Neural progenitor cell (in vitro differentiated cells): Measurements from ENCODE around the gene CENPP. TPM values are rescaled to one million over a fixed set of nuclear protein-coding genes. Genes with fewer than 3 reads are reported as not detected.

Experiments
- DNase-seq: peaks from one replicate; pipeline ENCODE4 v3.0.0-alpha.2; 2016; ENCODE audit warnings: low spot score
- H2AFZ ChIP-seq: fragments of 200-600 bp; sonication (generic); replicated peaks from 2 replicates; pipeline ENCODE4 v1.6.1; 2016; ENCODE audit warnings: antibody characterized with exemption
- H3F3A ChIP-seq: fragments of 200-600 bp; sonication (generic); 2 replicates; pipeline ENCODE4 v1.6.1; 2016; ENCODE audit warnings: antibody characterized with exemption, low read depth
- H3K27ac ChIP-seq: fragments of 200-600 bp; sonication (generic); 2 replicates; pipeline ENCODE4 v1.5.1; 2016; ENCODE audit warnings: mild to moderate bottlenecking
- H3K27me3 ChIP-seq: fragments of 200-600 bp; sonication (generic); 2 replicates; pipeline ENCODE4 v1.6.1; 2016; ENCODE audit warnings: mild to moderate bottlenecking, moderate library complexity
- H3K36me3 ChIP-seq: fragments of 200-600 bp; sonication (generic); 2 replicates; pipeline ENCODE4 v1.5.1; 2016
- H3K4me1 ChIP-seq: fragments of 200-600 bp; sonication (generic); 2 replicates; pipeline ENCODE4 v1.6.1; 2016; ENCODE audit warnings: mixed run types
- H3K4me2 ChIP-seq: fragments of 200-600 bp; sonication (generic); 2 replicates; pipeline ENCODE4 v1.6.1; 2016
- H3K4me3 ChIP-seq: fragments of 200-600 bp; sonication (generic); 2 replicates; pipeline ENCODE4 v1.5.1; 2016
- H3K79me2 ChIP-seq: fragments of 200-600 bp; sonication (generic); 2 replicates; pipeline ENCODE4 v1.6.1; 2016; ENCODE audit warnings: low read depth
- H3K9ac ChIP-seq: fragments of 200-600 bp; sonication (generic); 2 replicates; pipeline ENCODE4 v1.6.1; 2016
- H3K9me3 ChIP-seq: fragments of 200-600 bp; sonication (generic); 2 replicates; pipeline ENCODE4 v1.5.1; 2016; ENCODE audit warnings: low read depth
- H4K20me1 ChIP-seq: fragments of 200-600 bp; sonication (generic); 2 replicates; pipeline ENCODE4 v1.6.1; 2016; ENCODE audit warnings: low read depth
- H3K27ac Mint-ChIP-seq: 3 replicates; pipeline ENCODE4 v1.8.0; 2021; ENCODE audit warnings: mixed read lengths
- H3K27me3 Mint-ChIP-seq: 2 replicates; pipeline ENCODE4 v1.8.0; 2022; ENCODE audit warnings: low read depth, mild to moderate bottlenecking, inconsistent platforms, moderate library complexity, mixed read lengths; ENCODE audit not compliant: insufficient read depth
- H3K36me3 Mint-ChIP-seq: 3 replicates; pipeline ENCODE4 v1.8.0; 2021; ENCODE audit warnings: mixed read lengths
- H3K4me1 Mint-ChIP-seq: 3 replicates; pipeline ENCODE4 v1.8.0; 2021; ENCODE audit warnings: mixed read lengths
- H3K4me3 Mint-ChIP-seq: 3 replicates; pipeline ENCODE4 v1.8.0; 2021; ENCODE audit warnings: mild to moderate bottlenecking, moderate library complexity, mixed read lengths
- H3K9me3 Mint-ChIP-seq: 3 replicates; pipeline ENCODE4 v1.8.0; 2020; ENCODE audit warnings: mixed read lengths
- EZH2 ChIP-seq: fragments of 200-600 bp; sonication (generic); IDR thresholded peaks from 2 replicates; pipeline ENCODE4 v1.6.1; 2017; ENCODE audit warnings: antibody characterized with exemption, mild to moderate bottlenecking, moderate library complexity
- EZH2phosphoT487 ChIP-seq: fragments of 200-600 bp; sonication (generic); IDR thresholded peaks from 2 replicates; pipeline ENCODE4 v1.6.1; 2017; ENCODE audit warnings: antibody characterized with exemption
- total RNA-seq: library from RNA; depleted of rRNA; stranded (reverse); fragments of >200 nt; gene quantifications from 2 replicates; pipeline ENCODE4 v1.2.3, GENCODE V29; 2015; ENCODE audit warnings: low replicate concordance
- TF ChIP-seq, protein P1 (sequence below): fragments of 200-600 bp; sonication (generic); IDR thresholded peaks from 2 replicates; pipeline ENCODE4 v1.5.1; 2017; ENCODE audit warnings: antibody characterized with exemption, mild to moderate bottlenecking

The CENPP gene
- total RNA-seq, 1 donor from 2014 or later = 10.7 TPM

DNA sequence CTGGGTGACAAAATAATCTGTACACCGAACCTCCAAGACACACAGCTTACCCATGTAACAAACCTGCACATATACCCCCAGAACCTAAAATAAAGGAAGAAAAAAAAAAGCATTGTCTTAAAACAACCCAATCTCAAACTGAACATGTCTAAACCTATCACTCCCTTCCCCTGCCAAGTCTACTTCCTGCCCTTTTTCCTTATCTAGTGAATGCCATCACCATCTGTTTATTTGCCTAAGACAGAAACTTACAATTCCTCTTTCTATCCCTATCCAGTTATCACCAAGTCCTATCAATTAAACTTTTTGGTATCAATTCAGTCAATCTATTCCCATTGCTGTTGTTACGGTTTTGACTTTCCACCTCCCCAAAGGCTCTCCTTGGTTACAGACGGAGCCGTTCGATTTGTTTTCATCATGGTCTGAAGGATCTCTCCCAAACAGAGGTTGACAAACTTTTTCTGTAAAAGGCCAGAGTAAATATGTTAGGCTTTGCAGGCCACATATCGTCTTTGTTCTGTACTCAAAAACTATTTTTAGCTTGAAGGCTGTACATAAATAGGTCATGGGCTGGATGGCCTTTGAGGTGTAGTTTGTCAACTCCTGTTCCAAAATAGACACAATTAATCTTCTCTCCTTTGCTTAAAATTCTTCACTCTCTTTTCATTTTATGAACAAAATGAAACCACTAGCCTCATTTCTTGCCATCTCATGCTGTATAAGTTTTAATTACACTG is 12.7 kb upstream of the CENPP start:
- Histone ChIP-seq H3K9me3 (no peaks in the 10 kb centered on the region), H3K79me2 (peaks cover 5% of the 10 kb centered on the region), H3K4me2 (no peak overlapping the region), H3K4me1 (no peaks in the 10 kb centered on the region), H4K20me1 (no peaks in the 10 kb centered on the region), H3K4me3 (no peak overlapping the region), H3K36me3 (no peaks in the 10 kb centered on the region), H2AFZ (no peak overlapping the region), H3F3A (no peaks in the 10 kb centered on the region), H3K9ac (peak overlapping the region; percentile 42), H3K27me3 (no peaks in the 10 kb centered on the region), H3K27ac (no peak overlapping the region)
- Mint-ChIP-seq H3K9me3 (no peaks in the 10 kb centered on the region), H3K4me1 (no peaks in the 10 kb centered on the region), H3K36me3 (peaks cover 14% of the 10 kb centered on the region), H3K4me3 (no peak overlapping the region), H3K27ac (no peak overlapping the region), H3K27me3 (no peaks in the 10 kb centered on the region)
- DNase-seq = no peak
- TF ChIP-seq EZH2phosphoT487 = no peak
- TF ChIP-seq EZH2 = no peak
- TF ChIP-seq, protein P1, sequence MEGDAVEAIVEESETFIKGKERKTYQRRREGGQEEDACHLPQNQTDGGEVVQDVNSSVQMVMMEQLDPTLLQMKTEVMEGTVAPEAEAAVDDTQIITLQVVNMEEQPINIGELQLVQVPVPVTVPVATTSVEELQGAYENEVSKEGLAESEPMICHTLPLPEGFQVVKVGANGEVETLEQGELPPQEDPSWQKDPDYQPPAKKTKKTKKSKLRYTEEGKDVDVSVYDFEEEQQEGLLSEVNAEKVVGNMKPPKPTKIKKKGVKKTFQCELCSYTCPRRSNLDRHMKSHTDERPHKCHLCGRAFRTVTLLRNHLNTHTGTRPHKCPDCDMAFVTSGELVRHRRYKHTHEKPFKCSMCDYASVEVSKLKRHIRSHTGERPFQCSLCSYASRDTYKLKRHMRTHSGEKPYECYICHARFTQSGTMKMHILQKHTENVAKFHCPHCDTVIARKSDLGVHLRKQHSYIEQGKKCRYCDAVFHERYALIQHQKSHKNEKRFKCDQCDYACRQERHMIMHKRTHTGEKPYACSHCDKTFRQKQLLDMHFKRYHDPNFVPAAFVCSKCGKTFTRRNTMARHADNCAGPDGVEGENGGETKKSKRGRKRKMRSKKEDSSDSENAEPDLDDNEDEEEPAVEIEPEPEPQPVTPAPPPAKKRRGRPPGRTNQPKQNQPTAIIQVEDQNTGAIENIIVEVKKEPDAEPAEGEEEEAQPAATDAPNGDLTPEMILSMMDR = no peak

DNA sequence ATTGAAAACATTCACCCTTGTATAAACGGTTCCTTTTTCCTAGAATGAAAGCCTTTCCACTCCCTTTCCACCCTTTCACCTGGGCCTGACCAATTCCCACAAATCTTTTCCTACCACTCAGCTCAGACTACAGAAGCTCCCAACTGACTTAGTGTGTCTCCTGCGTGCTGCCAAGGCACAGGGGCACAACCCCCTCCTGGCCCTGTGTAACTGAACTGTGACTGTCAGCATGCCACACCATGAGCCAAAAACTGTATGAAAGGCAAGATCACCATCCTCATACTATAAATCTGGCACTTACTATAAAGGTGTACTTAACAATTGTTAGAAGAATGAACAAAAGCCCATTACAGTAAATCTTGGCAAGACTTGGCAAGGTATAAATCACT is 12.1 kb upstream of the CENPP start:
- H3K36me3 Mint-ChIP-seq = peaks cover 11% of the 10 kb centered on the region

DNA sequence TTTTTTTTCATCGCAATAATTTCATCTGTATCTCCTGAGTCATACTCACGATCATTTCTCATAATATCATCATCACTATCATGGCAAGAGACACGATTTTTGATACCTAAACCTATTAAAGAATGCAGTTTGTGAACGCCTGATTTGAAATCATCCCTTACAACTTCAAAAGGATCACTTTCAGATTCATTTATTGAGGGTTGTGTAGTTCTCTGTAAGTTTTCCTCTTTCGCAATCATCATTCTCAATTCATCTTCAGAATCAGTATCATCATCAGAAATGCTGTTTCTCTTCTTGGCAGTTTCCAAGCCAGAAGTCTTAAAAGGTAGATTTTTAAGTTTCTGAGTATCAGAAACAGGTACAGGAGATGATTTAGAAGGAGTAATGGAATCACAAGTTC is 10.3 kb upstream of the CENPP start:
- peaks cover 13% of the 10 kb centered on the region for H3K36me3 ChIP-seq
- no peak overlapping the region for H3K4me3 Mint-ChIP-seq
- peaks cover 5% of the 10 kb centered on the region for H3K79me2 ChIP-seq
- no peak overlapping the region for H3K9ac ChIP-seq
- no peaks in the 10 kb centered on the region for H3K27me3 Mint-ChIP-seq
- H3K9me3 ChIP-seq = no peaks in the 10 kb centered on the region
- no peaks in the 10 kb centered on the region for H3K9me3 Mint-ChIP-seq
- no peak overlapping the region for H3K4me3 ChIP-seq
- TF ChIP-seq EZH2 = no peak
- TF ChIP-seq EZH2phosphoT487 = no peak
- TF ChIP-seq, protein P1 = no peak
- no peaks in the 10 kb centered on the region for H3F3A ChIP-seq
- H3K27ac ChIP-seq = no peak overlapping the region
- no peak overlapping the region for H2AFZ ChIP-seq
- no peak overlapping the region for H3K4me2 ChIP-seq
- no peaks in the 10 kb centered on the region for H3K4me1 ChIP-seq
- no peaks in the 10 kb centered on the region for H3K27me3 ChIP-seq
- no peaks in the 10 kb centered on the region for H4K20me1 ChIP-seq
- DNase-seq = no peak
- peaks cover 13% of the 10 kb centered on the region for H3K36me3 Mint-ChIP-seq
- H3K4me1 Mint-ChIP-seq = no peaks in the 10 kb centered on the region
- H3K27ac Mint-ChIP-seq = no peak overlapping the region

More for the DNA sequence above, 12.1 kb upstream of the CENPP start:
- no peaks in the 10 kb centered on the region for H3K4me1 Mint-ChIP-seq
- peak overlapping the region; percentile 42 for H3K9ac ChIP-seq
- no peak overlapping the region for H3K4me3 ChIP-seq
- H3K4me3 Mint-ChIP-seq = no peak overlapping the region
- H3K79me2 ChIP-seq = peaks cover 5% of the 10 kb centered on the region
- H3K9me3 ChIP-seq = no peaks in the 10 kb centered on the region
- H3K27ac Mint-ChIP-seq = no peak overlapping the region
- H3K27ac ChIP-seq = no peak overlapping the region
- H2AFZ ChIP-seq = no peak overlapping the region
- no peaks in the 10 kb centered on the region for H3K27me3 Mint-ChIP-seq
- DNase-seq = no peak
- H3K27me3 ChIP-seq = no peaks in the 10 kb centered on the region
- H3F3A ChIP-seq = no peaks in the 10 kb centered on the region
- H3K9me3 Mint-ChIP-seq = no peaks in the 10 kb centered on the region
- no peak for TF ChIP-seq EZH2
- no peak for TF ChIP-seq EZH2phosphoT487
- TF ChIP-seq, protein P1 = no peak
- no peaks in the 10 kb centered on the region for H4K20me1 ChIP-seq
- peaks cover 5% of the 10 kb centered on the region for H3K36me3 ChIP-seq
- no peak overlapping the region for H3K4me2 ChIP-seq
- H3K4me1 ChIP-seq = no peaks in the 10 kb centered on the region
